Activated naive CD4-positive, alpha-beta T cell treated with anti-CD3 and anti-CD28 coated beads, Interleukin-2, amount 50 U/mL, for 24 hours (primary cell): ENCODE results near the gene EMILIN2.
A peak's percentile ranks its signal among the peaks of the same experiment; 100 is the strongest.
"Not testable (repeated sequence)": the region's sequence is repeated elsewhere in the genome, so short reads cannot be mapped to it uniquely, and the experiment has no call there.

ENCODE experiments used
- H3K27ac Mint-ChIP-seq: one replicate; pipeline ENCODE4 v1.8.0; 2021; ENCODE audit warnings: mild to moderate bottlenecking, mixed read lengths
- H3K27me3 Mint-ChIP-seq: one replicate; pipeline ENCODE4 v1.8.0; 2021; ENCODE audit warnings: mixed read lengths
- H3K36me3 Mint-ChIP-seq: one replicate; pipeline ENCODE4 v1.8.0; 2021; ENCODE audit warnings: mixed read lengths
- H3K4me1 Mint-ChIP-seq: one replicate; pipeline ENCODE4 v1.8.0; 2021; ENCODE audit warnings: mixed read lengths
- H3K4me3 Mint-ChIP-seq: one replicate; pipeline ENCODE4 v1.8.0; 2021; ENCODE audit warnings: mild to moderate bottlenecking, mixed read lengths
- H3K9me3 Mint-ChIP-seq: one replicate; pipeline ENCODE4 v1.8.0; 2021; ENCODE audit warnings: mixed read lengths

The EMILIN2 gene

GRCh38 chr18:2854875-2855274 is 8.1 kb downstream of the EMILIN2 start:
- H3K27ac Mint-ChIP-seq, result no peak overlapping the region
- peaks cover 8% of the 10 kb centered on the region for H3K4me1 Mint-ChIP-seq
- peaks cover 12% of the 10 kb centered on the region for H3K27me3 Mint-ChIP-seq
- H3K36me3 Mint-ChIP-seq, result no peaks in the 10 kb centered on the region
- no peaks in the 10 kb centered on the region for H3K9me3 Mint-ChIP-seq
- H3K4me3 Mint-ChIP-seq, result no peak overlapping the region

GRCh38 chr18:2855560-2856350 is 8.9 kb downstream of the EMILIN2 start:
- H3K4me3 Mint-ChIP-seq, result no peak overlapping the region
- H3K27me3 Mint-ChIP-seq, result peaks cover 8% of the 10 kb centered on the region
- peaks cover 6% of the 10 kb centered on the region for H3K4me1 Mint-ChIP-seq
- H3K27ac Mint-ChIP-seq, result no peak overlapping the region
- no peaks in the 10 kb centered on the region for H3K36me3 Mint-ChIP-seq
- no peaks in the 10 kb centered on the region for H3K9me3 Mint-ChIP-seq

GRCh38 chr18:2856547-2857170 is 9.9 kb downstream of the EMILIN2 start:
- H3K4me3 Mint-ChIP-seq, result no peak overlapping the region
- H3K27ac Mint-ChIP-seq, result no peak overlapping the region
- H3K9me3 Mint-ChIP-seq, result no peaks in the 10 kb centered on the region
- H3K4me1 Mint-ChIP-seq, result peaks cover 5% of the 10 kb centered on the region
- H3K27me3 Mint-ChIP-seq, result peaks cover 5% of the 10 kb centered on the region
- no peaks in the 10 kb centered on the region for H3K36me3 Mint-ChIP-seq

GRCh38 chr18:2857491-2858131 is 10.8 kb downstream of the EMILIN2 start:
- peaks cover 2% of the 10 kb centered on the region for H3K27me3 Mint-ChIP-seq
- peaks cover 5% of the 10 kb centered on the region for H3K4me1 Mint-ChIP-seq
- no peak overlapping the region for H3K27ac Mint-ChIP-seq
- no peak overlapping the region for H3K4me3 Mint-ChIP-seq
- no peaks in the 10 kb centered on the region for H3K9me3 Mint-ChIP-seq
- no peaks in the 10 kb centered on the region for H3K36me3 Mint-ChIP-seq

- H3K4me1 Mint-ChIP-seq, H3K9me3 Mint-ChIP-seq, H3K36me3 Mint-ChIP-seq, H3K27me3 Mint-ChIP-seq, H3K27ac Mint-ChIP-seq, H3K4me3 Mint-ChIP-seq: not testable (repeated sequence)
These were observed 13.6 kb downstream of the EMILIN2 start for GRCh38 chr18:2860397-2860796.

GRCh38 chr18:2863997-2864396 is 17.2 kb downstream of the EMILIN2 start:
- not testable (repeated sequence) for H3K27me3 Mint-ChIP-seq

GRCh38 chr18:2866465-2866864 is 19.7 kb downstream of the EMILIN2 start:
- not testable (repeated sequence) for H3K9me3 Mint-ChIP-seq, H3K36me3 Mint-ChIP-seq, H3K27me3 Mint-ChIP-seq, H3K4me1 Mint-ChIP-seq, H3K27ac Mint-ChIP-seq, H3K4me3 Mint-ChIP-seq

More at GRCh38 chr18:2863997-2864396, 17.2 kb downstream of the EMILIN2 start:
- not testable (repeated sequence) for H3K36me3 Mint-ChIP-seq, H3K4me1 Mint-ChIP-seq, H3K4me3 Mint-ChIP-seq, H3K27ac Mint-ChIP-seq, H3K9me3 Mint-ChIP-seq

GRCh38 chr18:2869207-2869606 is 22.4 kb downstream of the EMILIN2 start:
- H3K4me3 Mint-ChIP-seq, result no peak overlapping the region
- no peaks in the 10 kb centered on the region for H3K9me3 Mint-ChIP-seq
- no peaks in the 10 kb centered on the region for H3K4me1 Mint-ChIP-seq
- H3K36me3 Mint-ChIP-seq, result peaks cover 2% of the 10 kb centered on the region
- H3K27ac Mint-ChIP-seq, result no peak overlapping the region
- no peaks in the 10 kb centered on the region for H3K27me3 Mint-ChIP-seq

GRCh38 chr18:2871111-2871720 is 24.4 kb downstream of the EMILIN2 start:
- peaks cover 6% of the 10 kb centered on the region for H3K4me1 Mint-ChIP-seq
- H3K27ac Mint-ChIP-seq, result no peak overlapping the region
- H3K4me3 Mint-ChIP-seq, result no peak overlapping the region

GRCh38 chr18:2872095-2872494 is 25.3 kb downstream of the EMILIN2 start:
- Mint-ChIP-seq H3K4me3 (no peak overlapping the region), H3K27ac (no peak overlapping the region), H3K27me3 (no peaks in the 10 kb centered on the region), H3K9me3 (no peaks in the 10 kb centered on the region), H3K36me3 (no peaks in the 10 kb centered on the region), H3K4me1 (peaks cover 6% of the 10 kb centered on the region)

More at GRCh38 chr18:2871111-2871720, 24.4 kb downstream of the EMILIN2 start:
- Mint-ChIP-seq H3K36me3 (peaks cover under 1% of the 10 kb centered on the region), H3K27me3 (no peaks in the 10 kb centered on the region), H3K9me3 (no peaks in the 10 kb centered on the region)

GRCh38 chr18:2874765-2875164 is 28.0 kb downstream of the EMILIN2 start:
- no peaks in the 10 kb centered on the region for H3K36me3 Mint-ChIP-seq
- H3K27ac Mint-ChIP-seq, result no peak overlapping the region
- H3K27me3 Mint-ChIP-seq, result no peaks in the 10 kb centered on the region
- no peak overlapping the region for H3K4me3 Mint-ChIP-seq
- peaks cover 6% of the 10 kb centered on the region for H3K4me1 Mint-ChIP-seq
- H3K9me3 Mint-ChIP-seq, result no peaks in the 10 kb centered on the region

- Mint-ChIP-seq H3K36me3 (no peaks in the 10 kb centered on the region), H3K27me3 (no peaks in the 10 kb centered on the region), H3K4me3 (no peak overlapping the region), H3K4me1 (peaks cover 32% of the 10 kb centered on the region), H3K9me3 (no peaks in the 10 kb centered on the region), H3K27ac (peak overlapping the region; percentile 17)
These were observed 32.0 kb downstream of the EMILIN2 start for GRCh38 chr18:2878656-2879330.

- no peaks in the 10 kb centered on the region for H3K9me3 Mint-ChIP-seq
- peaks cover 42% of the 10 kb centered on the region for H3K4me1 Mint-ChIP-seq
- no peak overlapping the region for H3K27ac Mint-ChIP-seq
- H3K27me3 Mint-ChIP-seq, result no peaks in the 10 kb centered on the region
- no peak overlapping the region for H3K4me3 Mint-ChIP-seq
- no peaks in the 10 kb centered on the region for H3K36me3 Mint-ChIP-seq
These were observed 33.1 kb downstream of the EMILIN2 start for GRCh38 chr18:2879889-2880288.

- Mint-ChIP-seq H3K4me3 (no peak overlapping the region), H3K27me3 (no peaks in the 10 kb centered on the region), H3K27ac (no peak overlapping the region), H3K9me3 (no peaks in the 10 kb centered on the region), H3K4me1 (peaks cover 42% of the 10 kb centered on the region), H3K36me3 (no peaks in the 10 kb centered on the region)
These were observed 33.7 kb downstream of the EMILIN2 start for GRCh38 chr18:2880473-2880872.

- H3K4me3 Mint-ChIP-seq, result no peak overlapping the region
- H3K27ac Mint-ChIP-seq, result peak overlapping the region; percentile 41
- no peaks in the 10 kb centered on the region for H3K9me3 Mint-ChIP-seq
- H3K4me1 Mint-ChIP-seq, result peaks cover 39% of the 10 kb centered on the region
- H3K36me3 Mint-ChIP-seq, result no peaks in the 10 kb centered on the region
- no peaks in the 10 kb centered on the region for H3K27me3 Mint-ChIP-seq
These were observed 34.5 kb downstream of the EMILIN2 start for GRCh38 chr18:2881088-2881839.
